Daoy (cell line): ENCODE results near the gene DYNC2H1. TPM values are rescaled to one million over a fixed set of nuclear protein-coding genes. Genes with fewer than 3 reads are reported as not detected.

Source experiments
- DNase-seq: peaks from one replicate; pipeline ENCODE4 v3.0.0-alpha.2; 2015; ENCODE audit warnings: low read depth
- total RNA-seq: library from RNA; depleted of rRNA; stranded (reverse); fragments of >200 nt; shearing (Covaris generic); gene quantifications from 2 replicates; pipeline ENCODE4 v1.2.3, GENCODE V29; 2014

Gene DYNC2H1
- total RNA-seq, 1 experiment from 2014 or later, result 14.1 TPM

GRCh38 chr11:103453915-103454709, 344.9 kb downstream of the DYNC2H1 start:
- no peak for DNase-seq

GRCh38 chr11:103464420-103464819, 355.2 kb downstream of the DYNC2H1 start:
- DNase-seq, result no peak

- DNase-seq, result no peak
Observed at GRCh38 chr11:103465555-103466140, 356.4 kb downstream of the DYNC2H1 start.

- DNase-seq, result no peak
Observed at GRCh38 chr11:103471546-103471945, 362.3 kb downstream of the DYNC2H1 start.

GRCh38 chr11:103476874-103477273, 367.6 kb downstream of the DYNC2H1 start:
- no peak for DNase-seq

- no peak for DNase-seq
Observed at GRCh38 chr11:103480421-103480820, 371.2 kb downstream of the DYNC2H1 start.

GRCh38 chr11:103483996-103484395, 374.8 kb downstream of the DYNC2H1 start:
- no peak for DNase-seq

GRCh38 chr11:103484545-103484944, 375.3 kb downstream of the DYNC2H1 start:
- no peak for DNase-seq

GRCh38 chr11:103486604-103487003, 377.4 kb downstream of the DYNC2H1 start:
- DNase-seq, result no peak

- no peak for DNase-seq
Observed at GRCh38 chr11:103487113-103487512, 377.9 kb downstream of the DYNC2H1 start.

GRCh38 chr11:103488031-103488461, 378.8 kb downstream of the DYNC2H1 start:
- DNase-seq, result no peak

GRCh38 chr11:103488579-103488978, 379.4 kb downstream of the DYNC2H1 start:
- no peak for DNase-seq

- no peak for DNase-seq
Observed at GRCh38 chr11:103491777-103492176, 382.6 kb downstream of the DYNC2H1 start.

GRCh38 chr11:103494491-103494890, 385.3 kb downstream of the DYNC2H1 start:
- DNase-seq, result no peak

GRCh38 chr11:103497268-103497667, 388.0 kb downstream of the DYNC2H1 start:
- DNase-seq, result no peak

- DNase-seq, result no peak
Observed at GRCh38 chr11:103499710-103500340, 390.6 kb downstream of the DYNC2H1 start.

GRCh38 chr11:103515283-103515682, 406.1 kb downstream of the DYNC2H1 start:
- DNase-seq, result no peak

- DNase-seq, result no peak
Observed at GRCh38 chr11:103520792-103521191, 411.6 kb downstream of the DYNC2H1 start.

GRCh38 chr11:103525069-103525468, 415.8 kb downstream of the DYNC2H1 start:
- no peak for DNase-seq

- DNase-seq, result no peak
Observed at GRCh38 chr11:103528046-103528445, 418.8 kb downstream of the DYNC2H1 start.

- no peak for DNase-seq
Observed at GRCh38 chr11:103528596-103528995, 419.4 kb downstream of the DYNC2H1 start.

GRCh38 chr11:103529181-103529684, 420.0 kb downstream of the DYNC2H1 start:
- DNase-seq, result peak; percentile 45
